Eye (tissue), 1 donor: ENCODE data around the gene RNASE2.
"Not testable (repeated sequence)": the region's sequence is repeated elsewhere in the genome, so short reads cannot be mapped to it uniquely, and the experiment has no call there.

ENCODE experiments used
- DNase-seq: peaks from one replicate; pipeline ENCODE4 v3.0.0-alpha.2; 2015

RNASE2 gene

GRCh38 chr14:20954736-20955537 lies at the start of gene RNASE2:
Gene RNASE2 (plus strand): TSS chr14:20955487. CDS start chr14:20955772, 285 bp downstream.
- not testable (repeated sequence) for DNase-seq

GRCh38 chr14:20905676-20906075 lies 49.6 kb upstream of the RNASE2 start:
- no peak for DNase-seq

DNA sequence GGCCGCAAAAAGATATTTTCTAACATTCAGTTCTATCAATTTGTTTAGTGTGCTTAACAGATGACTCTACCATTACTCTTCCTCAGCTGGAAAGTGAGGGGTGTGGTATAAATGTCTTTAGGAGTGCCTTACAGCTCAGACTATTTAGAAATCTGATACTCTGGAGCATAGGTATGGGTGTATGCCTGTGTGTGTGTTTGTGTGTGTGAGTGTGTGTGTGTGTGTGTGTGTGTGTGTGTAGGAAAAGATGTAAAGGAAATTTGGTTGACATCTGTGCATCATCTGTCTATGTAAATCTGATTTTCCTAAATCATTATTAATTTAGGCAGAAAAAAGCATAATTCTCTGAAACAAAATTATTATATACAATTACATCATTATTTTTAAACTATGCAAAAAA lies 48.1 kb upstream of the RNASE2 start:
- DNase-seq: no peak

GRCh38 chr14:20910822-20911221 lies 44.5 kb upstream of the RNASE2 start:
- DNase-seq: not testable (repeated sequence)

DNA sequence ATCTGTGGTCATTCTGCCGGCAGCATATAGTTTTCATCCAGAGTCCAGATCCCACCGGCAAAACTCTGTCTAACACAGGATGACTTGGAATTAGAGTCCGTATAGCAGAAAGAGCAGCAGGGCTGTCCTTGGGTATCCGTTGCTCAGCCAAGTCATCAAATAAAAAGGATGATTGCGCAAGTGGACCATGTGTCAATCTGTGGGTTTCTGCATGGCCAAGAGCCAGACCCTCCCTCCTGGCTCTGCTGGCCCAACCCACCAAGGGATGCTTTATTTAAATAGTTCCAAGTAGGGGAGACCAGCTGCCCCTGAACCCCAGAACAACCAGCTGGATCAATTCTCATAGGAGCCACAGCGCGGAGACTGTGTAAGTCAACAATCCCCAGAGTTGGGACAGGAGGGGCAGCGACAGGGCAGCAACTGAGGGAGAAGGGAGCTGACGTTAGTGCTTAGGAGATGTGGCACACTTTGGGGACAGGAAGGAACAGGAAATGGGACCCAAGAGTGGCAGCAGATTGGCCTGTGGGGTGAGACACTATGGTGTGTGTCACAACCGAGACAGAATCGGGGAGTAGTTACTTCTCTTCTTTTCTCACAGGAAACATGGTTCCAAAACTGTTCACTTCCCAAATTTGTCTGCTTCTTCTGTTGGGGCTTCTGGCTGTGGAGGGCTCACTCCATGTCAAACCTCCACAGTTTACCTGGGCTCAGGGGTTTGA lies 36.1 kb upstream of the RNASE2 start:
- not testable (repeated sequence) for DNase-seq

DNA sequence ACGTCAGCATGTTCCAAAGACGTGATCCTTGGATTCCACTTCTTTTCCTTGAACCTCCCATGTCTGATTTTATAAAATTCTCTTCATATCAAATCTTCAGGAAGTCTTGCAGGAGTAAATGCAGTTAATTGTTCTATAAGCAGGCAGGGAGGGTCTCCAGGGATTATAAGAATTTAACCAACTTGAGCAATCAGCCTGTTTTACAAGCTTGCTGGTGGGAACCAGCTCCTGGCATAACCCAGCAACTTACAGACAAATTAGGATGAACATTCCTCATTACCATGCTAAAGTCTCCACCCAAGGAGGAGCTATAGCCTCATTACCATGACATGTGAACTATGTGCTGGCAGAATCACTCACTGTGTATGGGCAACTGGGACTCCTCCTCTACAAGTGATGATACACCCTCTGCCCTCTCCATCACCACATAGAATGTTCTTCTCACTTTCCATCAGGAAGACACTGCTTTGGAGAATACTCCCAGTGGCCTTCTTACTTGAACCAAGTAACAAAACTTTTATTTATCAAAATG lies 31.5 kb upstream of the RNASE2 start:
- not testable (repeated sequence) for DNase-seq

- peak; percentile 3 for DNase-seq
Observed at GRCh38 chr14:20934148-20934762, 21.0 kb upstream of the RNASE2 start.

DNA sequence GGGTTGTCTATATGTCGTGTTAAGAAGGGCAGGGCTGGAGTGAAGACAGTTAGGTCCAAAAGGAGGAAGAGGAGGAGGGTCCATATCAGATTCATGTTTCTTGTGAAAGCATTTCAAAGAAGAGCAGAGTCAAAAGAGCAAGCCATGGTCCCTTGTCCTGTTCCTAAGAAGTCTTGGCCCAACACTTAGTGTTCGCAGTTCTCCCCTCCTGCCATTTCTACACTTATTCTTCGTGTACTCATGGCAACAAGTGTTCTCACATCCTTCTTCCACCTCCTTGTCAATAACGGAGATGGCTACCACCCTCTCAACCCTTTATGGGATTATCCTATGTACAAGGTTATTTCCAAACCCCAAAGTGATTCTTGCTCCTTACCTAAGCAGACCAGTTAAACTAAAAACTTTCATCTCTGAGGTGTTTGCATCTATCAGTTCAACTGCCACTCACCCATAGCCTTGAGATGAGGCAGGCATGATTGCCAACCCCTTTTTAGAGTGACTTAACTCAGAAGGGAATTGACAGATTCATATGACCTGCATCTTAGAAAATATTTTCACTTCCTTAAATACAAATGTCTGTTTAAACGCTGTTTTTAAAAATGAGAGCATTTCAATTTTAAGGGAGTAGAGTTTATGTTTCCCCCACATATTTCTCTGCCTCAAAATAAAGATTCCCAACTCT lies 19.8 kb upstream of the RNASE2 start:
- DNase-seq: no peak

DNA sequence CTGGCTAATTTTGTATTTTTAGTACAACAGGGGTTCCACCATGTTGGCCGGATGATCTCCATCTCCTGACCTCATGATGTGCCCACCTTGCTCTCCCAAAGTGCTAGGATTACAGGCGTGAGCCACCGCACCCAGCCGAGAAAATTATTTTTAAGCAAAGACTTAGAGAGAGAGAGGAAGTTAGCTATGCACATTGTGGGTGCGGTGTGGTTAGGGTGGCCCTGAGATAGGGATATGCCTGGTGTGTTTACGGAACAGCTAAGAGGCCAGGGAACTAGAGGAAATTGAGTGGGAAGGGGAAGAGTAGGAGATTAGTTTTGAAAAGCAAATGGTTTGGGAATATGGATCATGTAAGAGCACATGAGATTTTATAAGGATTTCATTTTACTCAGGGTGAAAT lies 10.1 kb upstream of the RNASE2 start:
- not testable (repeated sequence) for DNase-seq

DNA sequence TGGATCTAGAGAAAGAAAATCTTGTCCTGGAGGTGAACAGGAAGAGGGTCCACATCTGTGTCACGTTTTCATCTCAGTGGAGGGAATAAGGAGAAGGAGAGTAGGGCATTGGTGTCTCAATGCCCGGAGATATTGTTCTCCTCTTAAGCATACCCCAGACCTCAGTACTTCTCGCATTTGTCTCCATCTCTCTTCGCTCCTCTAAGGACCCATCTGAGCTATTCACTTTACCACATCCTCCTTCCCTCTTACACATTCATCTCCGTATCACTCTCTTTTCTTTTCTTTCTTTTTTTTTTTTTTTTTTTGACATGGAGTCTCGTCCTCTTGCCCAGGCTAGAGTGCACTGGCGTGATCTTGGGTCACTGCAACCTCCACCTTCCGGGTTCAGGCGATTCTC lies 8.6 kb upstream of the RNASE2 start:
- not testable (repeated sequence) for DNase-seq

- not testable (repeated sequence) for DNase-seq
Observed at GRCh38 chr14:20955538-20955873, 219 bp downstream of the RNASE2 start.

DNA sequence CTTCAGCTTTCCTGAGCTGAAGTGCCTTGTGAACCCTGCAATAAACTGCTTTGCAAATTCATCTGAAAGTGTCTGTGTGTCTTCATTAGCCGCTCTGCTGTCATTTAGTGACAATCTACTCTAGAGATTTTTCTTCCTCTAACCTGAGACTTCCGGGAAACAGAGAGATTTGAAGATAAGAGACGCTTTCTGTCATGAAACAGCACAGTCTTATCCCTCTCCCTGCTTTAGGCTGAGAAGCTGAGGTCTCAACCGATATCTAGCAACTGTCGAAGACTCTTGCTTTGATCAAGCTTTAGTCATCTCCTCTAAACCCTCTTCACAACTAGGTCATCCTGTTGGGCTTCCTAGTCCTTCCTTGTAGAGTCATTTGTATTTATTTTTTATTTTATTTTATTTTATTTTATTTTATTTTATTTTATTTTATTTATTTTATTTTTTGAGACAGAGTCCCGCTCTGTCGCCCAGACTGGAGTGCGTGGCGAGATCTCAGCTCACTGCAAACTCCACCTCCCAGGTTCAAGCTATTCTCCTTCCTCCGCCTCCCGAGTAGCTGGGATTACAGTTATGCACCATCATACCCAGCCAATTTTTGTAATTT lies 1.2 kb downstream of the RNASE2 start:
- no peak for DNase-seq

- DNase-seq: not testable (repeated sequence)
Observed at GRCh38 chr14:20958946-20959345, 3.7 kb downstream of the RNASE2 start.

DNA sequence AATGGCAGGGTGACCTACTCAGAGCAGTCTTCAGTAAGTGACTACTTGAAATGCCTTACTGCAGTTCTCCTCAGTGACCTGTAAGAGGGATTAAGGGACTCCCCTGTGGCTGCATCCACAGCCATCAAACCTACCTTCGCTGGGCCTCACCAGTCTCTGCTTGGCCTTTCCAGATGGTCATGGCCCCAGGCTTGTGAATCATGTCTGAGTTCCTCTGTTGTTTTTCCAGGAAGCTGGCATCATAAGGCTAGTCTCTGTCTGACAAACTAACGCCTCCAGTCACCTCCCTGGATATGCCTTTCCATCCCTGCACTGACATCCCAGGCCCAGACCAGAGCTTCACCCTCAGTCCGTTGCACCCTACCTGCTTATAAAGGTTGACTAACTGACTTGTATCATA lies 14.0 kb downstream of the RNASE2 start:
- no peak for DNase-seq

GRCh38 chr14:20970647-20970982 lies 15.3 kb downstream of the RNASE2 start:
- DNase-seq: no peak

GRCh38 chr14:20970983-20971704 lies 15.9 kb downstream of the RNASE2 start:
- DNase-seq: peak; percentile 96

- DNase-seq: no peak
Observed at GRCh38 chr14:20971705-20972021, 16.4 kb downstream of the RNASE2 start.

DNA sequence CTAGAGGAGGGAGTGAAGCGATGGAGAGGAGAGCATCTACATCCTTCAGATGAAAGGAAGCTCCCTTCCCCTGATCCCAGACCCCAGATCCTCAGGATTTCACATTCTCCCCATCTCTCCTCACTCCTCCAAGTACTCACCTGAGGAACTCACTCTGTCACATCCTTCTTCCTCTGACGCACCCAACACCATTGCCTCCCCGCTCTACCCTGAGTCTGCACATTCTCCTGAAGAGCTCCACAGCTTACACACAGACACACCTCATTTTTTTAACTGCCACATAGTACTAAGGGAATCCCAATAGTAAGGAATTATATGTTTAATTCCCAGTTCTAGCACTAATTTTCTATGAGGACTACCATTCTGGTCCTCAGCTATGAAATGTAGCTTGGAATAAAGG lies 18.2 kb downstream of the RNASE2 start:
- DNase-seq: no peak

- no peak for DNase-seq
Observed at GRCh38 chr14:20976291-20976690, 21.0 kb downstream of the RNASE2 start.

DNA sequence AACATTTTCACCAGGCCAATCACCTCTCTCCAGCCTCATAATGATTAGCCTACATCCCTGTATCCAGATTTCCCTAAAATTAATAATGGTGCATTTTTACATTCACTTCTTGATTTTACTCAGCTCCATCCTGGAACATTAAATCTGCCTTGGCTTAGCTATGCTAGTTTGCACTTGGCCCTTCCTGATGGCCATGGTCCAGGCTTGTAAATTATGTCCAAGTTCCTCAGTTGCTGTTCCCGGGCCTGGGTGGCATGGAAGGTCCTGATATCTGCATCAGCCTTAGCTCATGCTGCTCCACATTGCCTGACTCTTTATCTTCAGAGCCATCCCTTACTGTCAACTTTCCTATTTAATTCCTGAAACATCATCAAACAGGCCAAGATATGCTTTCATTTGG lies 23.4 kb downstream of the RNASE2 start:
- no peak for DNase-seq

DNA sequence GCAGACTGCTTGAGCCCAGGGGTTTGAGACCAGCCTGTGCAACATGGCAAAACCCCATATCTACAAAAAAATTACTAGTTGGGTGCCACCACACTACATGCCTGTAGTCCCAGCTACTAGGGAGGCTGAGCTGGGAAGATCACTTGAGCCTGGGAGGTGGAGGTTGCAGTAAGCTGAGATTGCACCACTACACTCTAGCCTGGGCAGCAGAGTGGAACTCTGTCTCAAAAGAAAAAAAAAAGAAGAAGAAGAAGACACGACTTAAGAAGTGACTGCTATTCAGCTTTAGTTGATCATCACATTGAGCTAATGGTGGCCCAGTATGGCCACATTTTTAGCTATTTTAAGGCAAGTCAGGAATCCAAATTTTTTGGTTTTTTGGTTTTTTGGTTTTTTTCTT lies 25.6 kb downstream of the RNASE2 start:
- DNase-seq: no peak
